Measurements from ENCODE around the gene NKX1-1. TPM values are rescaled to one million over a fixed set of nuclear protein-coding genes. Genes with fewer than 3 reads are reported as not detected.

The NKX1-1 gene
- polyA plus RNA-seq, 4 donors: not detected

DNA sequence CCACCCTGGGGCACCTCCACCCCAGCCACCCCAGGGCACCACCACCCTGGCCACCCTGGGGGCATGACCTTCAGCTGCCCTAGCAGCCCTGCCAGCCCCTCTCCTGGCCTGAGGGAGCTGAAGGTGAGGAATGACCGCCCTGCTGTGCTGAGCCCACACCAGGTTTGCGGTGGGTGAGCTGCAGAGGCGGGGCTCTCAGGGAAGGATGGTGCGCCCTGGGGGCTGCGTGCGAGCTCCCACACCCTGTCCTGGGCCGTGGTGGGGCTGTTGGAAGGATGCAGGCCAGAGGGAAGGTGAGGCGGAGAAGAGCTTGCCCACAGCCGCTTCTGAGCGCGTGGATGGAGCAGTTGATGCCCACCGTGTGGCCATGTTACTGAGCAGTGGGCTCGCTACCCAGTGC is 41.5 kb downstream of the NKX1-1 start:
- Histone ChIP-seq H3K27ac (ENCODE audit: low read depth in 1 of 3, low read length in 2 of 3) (no peak overlapping the region), H3K36me3 (ENCODE audit: control insufficient read depth in 3 of 3, insufficient read depth in 2 of 3, low read depth in 1 of 3, low read length in 3 of 3) (peaks cover 0 to 54% (median 4%) of the 10 kb centered on the region in 3 donors), H3K4me1 (ENCODE audit: control insufficient read depth in 3 of 3, insufficient read depth in 2 of 3, low read depth in 1 of 3, low read length in 2 of 3) (no peaks in the 10 kb centered on the region), H3K9me3 (ENCODE audit: control insufficient read depth in 2 of 2, insufficient read depth in 1 of 2, low read depth in 1 of 2, low read length in 1 of 2) (no peaks in the 10 kb centered on the region), H3K4me3 (ENCODE audit: low read depth in 1 of 3, low read length in 3 of 3) (no peak overlapping the region), H3K27me3 (ENCODE audit: control insufficient read depth in 3 of 3, insufficient read depth in 3 of 3, low read length in 3 of 3) (no peaks in the 10 kb centered on the region)
- no peak for FAIRE-seq
- 96 to 97% (median 96%) methylated on average over 13 of the region's 13 CpGs for WGBS, 3 donors
- DNase-seq: no peak

DNA sequence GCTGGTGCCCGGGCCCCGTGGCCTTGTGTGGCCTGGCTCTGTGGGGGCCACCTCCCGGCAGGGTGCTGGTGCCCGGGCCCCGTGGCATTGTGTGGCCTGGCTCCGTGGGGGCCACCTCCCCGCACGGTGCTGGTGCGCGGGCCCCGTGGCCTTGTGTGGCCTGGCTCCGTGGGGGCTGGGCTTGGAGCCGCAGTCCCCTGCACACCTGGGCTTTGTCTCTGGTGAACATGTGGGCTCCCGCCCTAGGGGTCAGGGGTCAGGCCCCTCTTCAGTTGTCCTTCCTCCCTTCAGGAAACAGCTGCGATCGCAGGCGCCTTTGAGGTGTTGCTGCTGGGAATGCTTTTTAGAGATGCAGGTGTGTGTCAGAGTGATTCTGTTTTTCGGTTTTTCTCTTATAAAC is 42.0 kb downstream of the NKX1-1 start:
- Histone ChIP-seq H3K9me3 (ENCODE audit: control insufficient read depth in 2 of 2, insufficient read depth in 1 of 2, low read depth in 1 of 2, low read length in 1 of 2) (no peaks in the 10 kb centered on the region), H3K27me3 (ENCODE audit: control insufficient read depth in 3 of 3, insufficient read depth in 3 of 3, low read length in 3 of 3) (no peaks in the 10 kb centered on the region), H3K4me1 (ENCODE audit: control insufficient read depth in 3 of 3, insufficient read depth in 2 of 3, low read depth in 1 of 3, low read length in 2 of 3) (no peaks in the 10 kb centered on the region), H3K4me3 (ENCODE audit: low read depth in 1 of 3, low read length in 3 of 3) (no peak overlapping the region), H3K27ac (ENCODE audit: low read depth in 1 of 3, low read length in 2 of 3) (no peak overlapping the region), H3K36me3 (ENCODE audit: control insufficient read depth in 3 of 3, insufficient read depth in 2 of 3, low read depth in 1 of 3, low read length in 3 of 3) (peaks cover 0 to 58% (median 4%) of the 10 kb centered on the region in 3 donors)
- no peak for DNase-seq
- WGBS, 3 donors: 86 to 100% (median 87%) methylated on average over 11 to 16 of the region's 18 CpGs
- no peak for FAIRE-seq

DNA sequence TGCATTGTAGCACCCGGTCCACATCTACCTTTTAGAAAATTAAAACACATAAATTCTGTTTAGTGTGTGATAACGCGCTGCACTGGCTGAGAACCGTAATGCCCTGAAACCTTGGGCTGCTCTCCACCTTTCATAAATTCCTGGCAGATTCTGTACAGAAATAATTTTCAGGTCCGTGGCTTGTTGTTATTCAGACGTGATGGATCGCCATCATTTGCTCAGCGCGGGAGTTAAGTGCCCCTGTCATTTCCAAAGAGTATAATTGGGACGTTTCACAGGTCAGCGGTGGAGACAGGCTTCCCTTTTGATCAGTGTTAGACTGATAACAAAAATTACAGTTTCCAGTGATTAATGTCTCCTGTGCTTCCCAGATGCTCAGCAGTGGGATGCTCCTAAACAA is 42.7 kb downstream of the NKX1-1 start:
- Histone ChIP-seq H3K27me3 (ENCODE audit: control insufficient read depth in 3 of 3, insufficient read depth in 3 of 3, low read length in 3 of 3) (no peaks in the 10 kb centered on the region), H3K4me3 (ENCODE audit: low read depth in 1 of 3, low read length in 3 of 3) (no peak overlapping the region), H3K4me1 (ENCODE audit: control insufficient read depth in 3 of 3, insufficient read depth in 2 of 3, low read depth in 1 of 3, low read length in 2 of 3) (no peaks in the 10 kb centered on the region), H3K36me3 (ENCODE audit: control insufficient read depth in 3 of 3, insufficient read depth in 2 of 3, low read depth in 1 of 3, low read length in 3 of 3) (peaks cover 0 to 61% (median 4%) of the 10 kb centered on the region in 3 donors), H3K9me3 (ENCODE audit: control insufficient read depth in 2 of 2, insufficient read depth in 1 of 2, low read depth in 1 of 2, low read length in 1 of 2) (no peaks in the 10 kb centered on the region), H3K27ac (ENCODE audit: low read depth in 1 of 3, low read length in 2 of 3) (no peak overlapping the region)
- DNase-seq (no peak), FAIRE-seq (no peak)
- 84 to 91% (median 89%) methylated on average over 11 of the region's 11 CpGs for WGBS, 3 donors

DNA sequence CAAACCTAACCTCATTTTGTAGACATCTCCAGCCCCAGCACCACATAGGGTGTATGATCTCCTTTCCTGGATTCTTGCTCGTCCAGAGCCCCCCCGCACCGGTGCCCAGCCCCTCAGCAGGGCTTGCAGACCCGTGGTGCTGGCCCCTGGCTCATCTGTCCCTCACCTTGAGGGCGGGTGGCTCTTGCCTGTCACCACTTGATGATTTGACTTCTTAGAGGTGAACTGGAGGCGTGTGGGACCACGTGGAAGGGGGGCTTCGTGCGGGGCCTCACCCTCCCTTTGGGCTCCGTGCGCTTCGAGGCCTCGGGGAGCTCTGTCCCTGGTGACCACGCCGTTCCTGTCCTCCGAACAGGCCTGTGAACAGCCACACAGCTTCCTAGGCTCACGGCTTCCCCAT is 43.7 kb downstream of the NKX1-1 start:
- no peak for FAIRE-seq
- Histone ChIP-seq H3K4me1 (ENCODE audit: control insufficient read depth in 3 of 3, insufficient read depth in 2 of 3, low read depth in 1 of 3, low read length in 2 of 3) (no peaks in the 10 kb centered on the region), H3K9me3 (ENCODE audit: control insufficient read depth in 2 of 2, insufficient read depth in 1 of 2, low read depth in 1 of 2, low read length in 1 of 2) (no peaks in the 10 kb centered on the region), H3K4me3 (ENCODE audit: low read depth in 1 of 3, low read length in 3 of 3) (no peak overlapping the region), H3K27ac (ENCODE audit: low read depth in 1 of 3, low read length in 2 of 3) (no peak overlapping the region), H3K27me3 (ENCODE audit: control insufficient read depth in 3 of 3, insufficient read depth in 3 of 3, low read length in 3 of 3) (no peaks in the 10 kb centered on the region), H3K36me3 (ENCODE audit: control insufficient read depth in 3 of 3, insufficient read depth in 2 of 3, low read depth in 1 of 3, low read length in 3 of 3) (peaks cover 0 to 62% (median 4%) of the 10 kb centered on the region in 3 donors)
- no peak for DNase-seq
- WGBS, 3 donors: 93 to 97% (median 95%) methylated on average over 17 of the region's 17 CpGs

DNA sequence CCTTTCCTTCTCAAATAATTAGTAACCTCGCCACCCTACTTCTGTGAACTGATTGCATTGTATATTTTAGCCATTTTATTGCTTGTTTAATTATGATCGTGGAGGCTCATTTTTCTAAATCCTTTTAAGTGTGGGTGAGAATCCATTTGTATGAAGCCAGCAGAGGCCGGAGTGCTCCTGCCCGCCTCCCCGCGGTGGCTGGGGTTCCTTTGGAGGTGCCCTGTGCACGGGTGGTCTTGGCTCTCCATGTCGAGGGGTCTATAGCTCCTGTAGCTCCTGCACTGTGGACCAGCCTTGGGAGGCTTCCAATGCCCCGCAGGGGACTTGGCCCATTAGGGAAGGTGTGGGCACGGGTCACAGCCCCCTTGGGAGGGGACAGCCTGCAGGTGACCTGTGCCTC is 44.2 kb downstream of the NKX1-1 start:
- Histone ChIP-seq H3K9me3 (ENCODE audit: control insufficient read depth in 2 of 2, insufficient read depth in 1 of 2, low read depth in 1 of 2, low read length in 1 of 2) (no peaks in the 10 kb centered on the region), H3K4me1 (ENCODE audit: control insufficient read depth in 3 of 3, insufficient read depth in 2 of 3, low read depth in 1 of 3, low read length in 2 of 3) (no peaks in the 10 kb centered on the region), H3K27ac (ENCODE audit: low read depth in 1 of 3, low read length in 2 of 3) (no peak overlapping the region), H3K4me3 (ENCODE audit: low read depth in 1 of 3, low read length in 3 of 3) (no peak overlapping the region), H3K36me3 (ENCODE audit: control insufficient read depth in 3 of 3, insufficient read depth in 2 of 3, low read depth in 1 of 3, low read length in 3 of 3) (peaks cover 0 to 63% (median 4%) of the 10 kb centered on the region in 3 donors), H3K27me3 (ENCODE audit: control insufficient read depth in 3 of 3, insufficient read depth in 3 of 3, low read length in 3 of 3) (no peaks in the 10 kb centered on the region)
- no peak for DNase-seq
- WGBS, 3 donors: 86 to 91% (median 86%) methylated on average over 10 of the region's 10 CpGs
- no peak for FAIRE-seq

DNA sequence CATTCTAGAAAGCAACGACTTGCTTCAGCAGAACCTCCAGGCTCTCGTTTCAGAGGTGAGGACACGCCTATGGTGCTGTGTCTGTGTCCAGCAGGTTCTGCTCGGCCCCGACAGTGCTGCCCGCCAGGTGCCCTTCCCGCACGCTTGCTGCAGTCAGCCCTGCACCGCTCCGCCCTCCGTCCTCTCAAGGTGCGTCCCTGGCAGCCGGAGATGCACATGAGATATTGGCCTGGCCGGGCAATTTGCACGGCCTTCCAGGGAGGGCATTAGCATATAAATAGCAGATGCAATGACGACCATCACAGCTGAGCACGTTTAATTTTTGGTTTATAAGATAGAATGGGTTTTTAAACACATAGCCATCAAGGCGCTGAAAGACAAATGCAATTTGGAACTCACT is 44.8 kb downstream of the NKX1-1 start:
- FAIRE-seq (no peak), DNase-seq (no peak)
- WGBS, 3 donors: 86 to 91% (median 88%) methylated on average over 18 of the region's 18 CpGs

DNA sequence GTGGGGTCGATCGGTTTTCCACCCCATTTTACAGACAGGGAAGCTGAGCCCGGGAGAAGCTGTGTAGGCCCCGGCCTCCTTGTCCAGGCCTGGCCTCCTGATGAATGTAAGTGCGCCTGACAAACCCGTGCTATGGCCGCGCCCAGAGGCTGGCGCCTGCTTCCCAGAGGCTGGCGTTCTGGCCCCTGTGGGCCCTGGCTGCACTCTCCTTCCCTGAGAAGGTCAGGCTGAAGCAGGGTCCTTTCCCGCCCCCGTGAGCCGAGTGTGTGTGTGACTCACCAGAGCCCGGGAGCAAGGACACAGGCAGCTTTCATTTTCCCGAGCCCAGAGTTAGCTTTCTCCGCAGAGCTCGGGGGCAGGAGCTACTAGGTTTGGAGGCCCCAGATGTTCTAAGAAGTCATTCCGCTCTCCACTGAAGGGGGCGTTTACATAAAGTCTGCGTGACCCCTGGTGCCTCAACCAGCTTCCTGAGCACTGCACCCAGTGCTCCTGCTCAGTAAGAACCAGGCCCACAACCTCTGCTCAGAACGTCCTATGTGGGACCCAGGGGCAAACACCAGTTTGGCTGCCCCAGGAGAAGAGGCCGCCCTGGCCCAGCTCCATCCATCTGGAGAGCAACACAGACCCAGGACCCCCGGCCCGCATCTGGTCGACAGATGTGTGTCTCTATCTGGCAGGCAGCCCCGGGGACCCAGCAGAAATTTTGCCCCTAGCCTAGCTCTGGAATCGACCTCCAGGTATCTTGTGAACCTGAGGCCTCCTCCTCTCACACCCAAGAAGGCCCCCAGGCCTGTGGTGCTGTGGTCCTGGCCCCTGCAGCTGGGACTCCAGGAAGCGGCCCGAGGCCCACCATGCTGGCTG is 45.6 kb downstream of the NKX1-1 start:
- DNase-seq (no peak), FAIRE-seq (no peak)
- 88 to 90% (median 89%) methylated on average over 29 of the region's 29 CpGs for WGBS, 3 donors
- Histone ChIP-seq H3K36me3 (ENCODE audit: control insufficient read depth in 3 of 3, insufficient read depth in 2 of 3, low read depth in 1 of 3, low read length in 3 of 3) (peaks cover 0 to 59% (median 4%) of the 10 kb centered on the region in 3 donors), H3K27me3 (ENCODE audit: control insufficient read depth in 3 of 3, insufficient read depth in 3 of 3, low read length in 3 of 3) (no peaks in the 10 kb centered on the region), H3K9me3 (ENCODE audit: control insufficient read depth in 2 of 2, insufficient read depth in 1 of 2, low read depth in 1 of 2, low read length in 1 of 2) (no peaks in the 10 kb centered on the region), H3K4me3 (ENCODE audit: low read depth in 1 of 3, low read length in 3 of 3) (no peak overlapping the region), H3K4me1 (ENCODE audit: control insufficient read depth in 3 of 3, insufficient read depth in 2 of 3, low read depth in 1 of 3, low read length in 2 of 3) (no peaks in the 10 kb centered on the region), H3K27ac (ENCODE audit: low read depth in 1 of 3, low read length in 2 of 3) (no peak overlapping the region)

More for the DNA sequence above, 44.8 kb downstream of the NKX1-1 start:
- Histone ChIP-seq H3K27me3 (ENCODE audit: control insufficient read depth in 3 of 3, insufficient read depth in 3 of 3, low read length in 3 of 3) (no peaks in the 10 kb centered on the region), H3K4me1 (ENCODE audit: control insufficient read depth in 3 of 3, insufficient read depth in 2 of 3, low read depth in 1 of 3, low read length in 2 of 3) (no peaks in the 10 kb centered on the region), H3K27ac (ENCODE audit: low read depth in 1 of 3, low read length in 2 of 3) (no peak overlapping the region), H3K4me3 (ENCODE audit: low read depth in 1 of 3, low read length in 3 of 3) (no peak overlapping the region), H3K9me3 (ENCODE audit: control insufficient read depth in 2 of 2, insufficient read depth in 1 of 2, low read depth in 1 of 2, low read length in 1 of 2) (no peaks in the 10 kb centered on the region), H3K36me3 (ENCODE audit: control insufficient read depth in 3 of 3, insufficient read depth in 2 of 3, low read depth in 1 of 3, low read length in 3 of 3) (peaks cover 0 to 60% (median 4%) of the 10 kb centered on the region in 3 donors)

DNA sequence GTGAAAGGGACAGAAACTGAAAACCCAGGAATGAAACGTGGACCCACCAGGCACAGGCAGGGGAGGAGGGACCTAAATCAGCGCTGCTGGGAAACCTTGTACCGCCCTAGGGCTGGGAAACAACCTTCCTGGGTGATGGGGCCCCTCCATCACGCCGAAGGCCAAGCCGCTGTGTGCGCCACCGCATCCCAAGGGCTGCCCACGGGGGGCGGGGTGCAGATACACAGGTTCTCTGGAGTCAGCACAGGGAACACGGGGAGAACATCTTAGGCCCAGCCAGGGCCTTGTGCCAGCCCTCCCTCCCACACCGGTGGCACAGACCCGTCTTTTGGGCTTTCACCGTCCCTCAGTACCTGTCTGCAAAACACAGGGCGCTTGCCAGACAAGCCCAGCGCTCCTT is 46.3 kb downstream of the NKX1-1 start:
- peaks cover 3 to 64% (median 4%) of the 10 kb centered on the region in 3 donors for H3K36me3 ChIP-seq (ENCODE audit: control insufficient read depth in 3 of 3, insufficient read depth in 2 of 3, low read depth in 1 of 3, low read length in 3 of 3)
- H3K4me3 ChIP-seq (ENCODE audit: low read depth in 1 of 3, low read length in 3 of 3): no peak overlapping the region
- H3K27me3 ChIP-seq (ENCODE audit: control insufficient read depth in 3 of 3, insufficient read depth in 3 of 3, low read length in 3 of 3): no peaks in the 10 kb centered on the region
- no peaks in the 10 kb centered on the region for H3K9me3 ChIP-seq (ENCODE audit: control insufficient read depth in 2 of 2, insufficient read depth in 1 of 2, low read depth in 1 of 2, low read length in 1 of 2)
- FAIRE-seq: no peak
- 90 to 92% (median 91%) methylated on average over 16 of the region's 16 CpGs for WGBS, 3 donors
- H3K27ac ChIP-seq (ENCODE audit: low read depth in 1 of 3, low read length in 2 of 3): no peak overlapping the region
- DNase-seq: no peak
- H3K4me1 ChIP-seq (ENCODE audit: control insufficient read depth in 3 of 3, insufficient read depth in 2 of 3, low read depth in 1 of 3, low read length in 2 of 3): no peaks in the 10 kb centered on the region

DNA sequence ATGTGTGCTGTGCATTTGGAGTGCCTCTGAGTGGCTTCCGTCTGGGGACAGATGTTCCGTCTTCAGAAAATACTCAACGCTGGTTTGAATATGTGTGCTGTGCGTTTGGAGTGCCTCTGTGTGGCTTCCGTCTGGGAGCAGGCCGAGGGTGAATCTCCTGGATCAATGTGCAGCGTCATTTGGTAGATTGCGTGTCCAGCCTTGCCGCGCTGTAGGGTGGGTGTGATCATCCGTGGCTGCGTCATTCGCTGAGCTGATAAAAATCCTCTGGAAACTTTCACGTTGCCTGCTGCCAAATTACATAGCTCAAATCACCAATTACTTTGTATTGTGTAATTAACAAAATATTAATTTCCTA is 47.1 kb downstream of the NKX1-1 start:
- H3K27me3 ChIP-seq (ENCODE audit: control insufficient read depth in 3 of 3, insufficient read depth in 3 of 3, low read length in 3 of 3): no peaks in the 10 kb centered on the region
- H3K36me3 ChIP-seq (ENCODE audit: control insufficient read depth in 3 of 3, insufficient read depth in 2 of 3, low read depth in 1 of 3, low read length in 3 of 3): peaks cover 3 to 71% (median 4%) of the 10 kb centered on the region in 3 donors
- no peaks in the 10 kb centered on the region for H3K9me3 ChIP-seq (ENCODE audit: control insufficient read depth in 2 of 2, insufficient read depth in 1 of 2, low read depth in 1 of 2, low read length in 1 of 2)
- no peak overlapping the region for H3K27ac ChIP-seq (ENCODE audit: low read depth in 1 of 3, low read length in 2 of 3)
- no peaks in the 10 kb centered on the region for H3K4me1 ChIP-seq (ENCODE audit: control insufficient read depth in 3 of 3, insufficient read depth in 2 of 3, low read depth in 1 of 3, low read length in 2 of 3)
- DNase-seq: no peak
- no peak for FAIRE-seq
- H3K4me3 ChIP-seq (ENCODE audit: low read depth in 1 of 3, low read length in 3 of 3): no peak overlapping the region
- 85 to 95% (median 90%) methylated on average over 14 of the region's 14 CpGs for WGBS, 3 donors

Measured in small intestine (tissue), 7 donors.